Measurements from ENCODE around the gene HOXC12. TPM values are rescaled to one million over a fixed set of nuclear protein-coding genes. Genes with fewer than 3 reads are reported as not detected.

Gene HOXC12
- total RNA-seq, 1 donor from 2014 or later: not detected

- TF ChIP-seq, protein P1, sequence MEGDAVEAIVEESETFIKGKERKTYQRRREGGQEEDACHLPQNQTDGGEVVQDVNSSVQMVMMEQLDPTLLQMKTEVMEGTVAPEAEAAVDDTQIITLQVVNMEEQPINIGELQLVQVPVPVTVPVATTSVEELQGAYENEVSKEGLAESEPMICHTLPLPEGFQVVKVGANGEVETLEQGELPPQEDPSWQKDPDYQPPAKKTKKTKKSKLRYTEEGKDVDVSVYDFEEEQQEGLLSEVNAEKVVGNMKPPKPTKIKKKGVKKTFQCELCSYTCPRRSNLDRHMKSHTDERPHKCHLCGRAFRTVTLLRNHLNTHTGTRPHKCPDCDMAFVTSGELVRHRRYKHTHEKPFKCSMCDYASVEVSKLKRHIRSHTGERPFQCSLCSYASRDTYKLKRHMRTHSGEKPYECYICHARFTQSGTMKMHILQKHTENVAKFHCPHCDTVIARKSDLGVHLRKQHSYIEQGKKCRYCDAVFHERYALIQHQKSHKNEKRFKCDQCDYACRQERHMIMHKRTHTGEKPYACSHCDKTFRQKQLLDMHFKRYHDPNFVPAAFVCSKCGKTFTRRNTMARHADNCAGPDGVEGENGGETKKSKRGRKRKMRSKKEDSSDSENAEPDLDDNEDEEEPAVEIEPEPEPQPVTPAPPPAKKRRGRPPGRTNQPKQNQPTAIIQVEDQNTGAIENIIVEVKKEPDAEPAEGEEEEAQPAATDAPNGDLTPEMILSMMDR (conservative IDR thresholded peaks at IDR 0.05): no peak
- no peak overlapping the region for H3K27ac Mint-ChIP-seq (ENCODE audit: unreplicated experiment)
Measured at GRCh38 chr12:53958128-53958527, 3.4 kb downstream of the HOXC12 start.

GRCh38 chr12:53959314-53959713, 4.6 kb downstream of the HOXC12 start:
- H3K4me1 Mint-ChIP-seq: no peaks in the 10 kb centered on the region
- peaks cover 99% of the 10 kb centered on the region for H3K27me3 Mint-ChIP-seq (ENCODE audit: low read depth)
- TF ChIP-seq, protein P1 (conservative IDR thresholded peaks at IDR 0.05): no peak
- H3K4me3 Mint-ChIP-seq: no peak overlapping the region
- no peaks in the 10 kb centered on the region for H3K36me3 Mint-ChIP-seq (ENCODE audit: low read depth)
- no peak overlapping the region for H3K27ac Mint-ChIP-seq (ENCODE audit: unreplicated experiment)
- no peaks in the 10 kb centered on the region for H3K9me3 Mint-ChIP-seq
- no peak for DNase-seq (ENCODE audit: low read depth, low spot score)

More at GRCh38 chr12:53958128-53958527, 3.4 kb downstream of the HOXC12 start:
- Mint-ChIP-seq H3K4me3 (no peak overlapping the region), H3K9me3 (no peaks in the 10 kb centered on the region), H3K27me3 (ENCODE audit: low read depth) (peaks cover 99% of the 10 kb centered on the region), H3K4me1 (no peaks in the 10 kb centered on the region), H3K36me3 (ENCODE audit: low read depth) (no peaks in the 10 kb centered on the region)
- DNase-seq (ENCODE audit: low read depth, low spot score): no peak

DNA sequence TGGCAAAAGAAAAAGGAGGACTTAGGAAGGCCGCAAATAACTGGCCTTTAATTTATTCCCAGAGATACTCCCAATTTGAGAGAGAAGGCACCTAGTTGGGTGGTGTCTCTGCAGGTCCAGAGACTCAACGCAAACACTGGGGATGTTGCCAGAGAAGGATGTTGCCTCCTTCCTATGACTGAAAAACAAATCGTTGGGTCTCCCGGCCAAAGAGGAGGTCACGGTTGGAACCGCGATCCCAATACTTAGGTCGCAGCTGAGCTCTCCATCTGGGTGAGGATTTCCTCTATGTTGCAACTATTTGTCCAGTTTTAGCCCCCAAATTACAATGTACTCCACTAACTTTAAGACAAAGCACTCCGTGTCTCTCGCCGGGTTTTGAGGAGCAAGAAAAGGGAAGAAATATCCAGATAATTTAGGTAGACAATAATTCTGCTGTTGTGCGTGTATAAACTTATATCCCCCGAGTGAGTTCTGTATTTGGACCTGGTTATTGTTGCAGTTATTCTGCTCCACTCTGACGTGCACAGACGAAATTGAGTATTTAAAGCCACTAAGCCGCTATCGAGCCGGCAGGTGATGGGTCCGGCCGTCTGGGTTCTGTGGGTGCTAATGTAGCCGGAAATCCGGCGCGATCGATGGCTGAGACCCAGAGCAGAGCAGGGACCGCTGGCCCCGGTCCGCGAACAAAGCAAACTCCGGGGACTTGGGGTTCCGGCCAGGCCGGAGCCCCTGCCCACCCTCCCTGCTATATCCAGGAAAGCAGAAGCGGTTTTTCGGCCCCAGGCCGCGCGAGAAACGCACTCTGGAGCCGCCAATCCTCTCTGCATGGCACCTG, 5.7 kb downstream of the HOXC12 start:
- H3K27ac Mint-ChIP-seq (ENCODE audit: unreplicated experiment): no peak overlapping the region
- no peak overlapping the region for H3K4me3 Mint-ChIP-seq
- H3K4me1 Mint-ChIP-seq: no peaks in the 10 kb centered on the region
- H3K9me3 Mint-ChIP-seq: no peaks in the 10 kb centered on the region
- no peak for DNase-seq (ENCODE audit: low read depth, low spot score)
- H3K27me3 Mint-ChIP-seq (ENCODE audit: low read depth): peaks cover 100% of the 10 kb centered on the region
- TF ChIP-seq, protein P1 (conservative IDR thresholded peaks at IDR 0.05): no peak
- H3K36me3 Mint-ChIP-seq (ENCODE audit: low read depth): no peaks in the 10 kb centered on the region

DNA sequence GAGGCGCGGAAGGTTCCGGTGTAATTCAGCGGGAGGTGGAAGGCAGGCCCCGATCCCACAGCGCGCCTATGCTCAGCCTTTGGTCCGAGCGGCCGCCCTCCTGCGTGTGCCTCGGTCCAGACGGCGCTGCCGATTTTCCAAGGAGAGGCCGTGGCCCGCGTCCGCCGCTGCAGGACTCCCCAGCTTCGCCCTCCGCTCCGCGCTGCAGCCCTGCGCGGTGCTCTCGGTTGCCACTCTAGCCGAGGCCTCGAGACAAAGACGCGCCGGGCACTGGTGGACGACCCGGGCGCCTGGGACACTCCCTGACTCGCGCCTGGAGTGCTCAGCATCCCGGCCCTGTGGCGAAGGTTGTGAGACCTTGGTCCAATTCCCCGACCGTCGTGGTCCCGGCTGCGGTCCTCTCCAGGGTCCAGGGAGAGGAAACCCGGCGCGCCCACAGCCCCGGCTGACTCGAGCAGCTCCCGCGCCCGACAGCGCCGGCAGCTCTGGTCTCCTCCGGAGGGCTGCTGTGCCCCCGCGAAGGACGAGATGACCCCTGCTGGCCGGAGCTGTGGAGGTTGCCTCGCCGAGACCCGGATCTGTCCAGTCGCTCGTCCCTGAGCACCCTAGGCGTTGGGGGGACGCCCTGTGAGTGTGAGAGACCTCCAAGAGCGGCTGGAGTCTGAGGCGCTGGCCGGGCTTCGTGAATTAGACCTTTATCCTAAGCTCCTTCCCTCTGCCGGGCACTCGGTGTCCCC, 6.5 kb downstream of the HOXC12 start:
- Mint-ChIP-seq H3K9me3 (no peaks in the 10 kb centered on the region), H3K27me3 (ENCODE audit: low read depth) (peaks cover 100% of the 10 kb centered on the region), H3K27ac (ENCODE audit: unreplicated experiment) (no peak overlapping the region), H3K4me1 (no peaks in the 10 kb centered on the region), H3K4me3 (no peak overlapping the region), H3K36me3 (ENCODE audit: low read depth) (no peaks in the 10 kb centered on the region)
- TF ChIP-seq, protein P1 (conservative IDR thresholded peaks at IDR 0.05): no peak
- no peak for DNase-seq (ENCODE audit: low read depth, low spot score)

DNA sequence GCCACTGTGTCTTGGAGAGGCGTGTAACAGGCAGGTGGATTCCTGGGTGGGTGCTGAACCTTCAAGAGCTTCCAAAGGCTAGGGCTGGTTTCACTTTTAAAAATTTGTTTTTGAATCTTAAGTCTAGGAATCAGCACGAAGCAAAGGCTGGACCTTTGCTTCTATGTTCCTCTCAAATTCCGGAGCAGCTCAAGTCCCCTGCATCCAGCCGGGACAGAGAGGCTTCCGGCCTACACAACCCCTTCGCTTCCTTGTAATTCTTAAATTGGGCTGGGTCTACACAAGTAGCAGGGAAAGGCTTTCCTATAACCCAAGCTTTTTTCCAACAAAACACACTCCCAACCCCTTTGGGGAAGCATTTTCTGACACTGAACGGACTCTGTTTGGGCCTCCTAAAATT, 8.3 kb downstream of the HOXC12 start:
- no peaks in the 10 kb centered on the region for H3K4me1 Mint-ChIP-seq
- H3K27me3 Mint-ChIP-seq (ENCODE audit: low read depth): peaks cover 100% of the 10 kb centered on the region
- TF ChIP-seq, protein P1 (conservative IDR thresholded peaks at IDR 0.05): no peak
- no peak overlapping the region for H3K27ac Mint-ChIP-seq (ENCODE audit: unreplicated experiment)
- no peaks in the 10 kb centered on the region for H3K36me3 Mint-ChIP-seq (ENCODE audit: low read depth)
- DNase-seq (ENCODE audit: low read depth, low spot score): no peak
- no peak overlapping the region for H3K4me3 Mint-ChIP-seq
- no peaks in the 10 kb centered on the region for H3K9me3 Mint-ChIP-seq
